Measurements from ENCODE around the gene C6orf52.

C6orf52 gene

DNA sequence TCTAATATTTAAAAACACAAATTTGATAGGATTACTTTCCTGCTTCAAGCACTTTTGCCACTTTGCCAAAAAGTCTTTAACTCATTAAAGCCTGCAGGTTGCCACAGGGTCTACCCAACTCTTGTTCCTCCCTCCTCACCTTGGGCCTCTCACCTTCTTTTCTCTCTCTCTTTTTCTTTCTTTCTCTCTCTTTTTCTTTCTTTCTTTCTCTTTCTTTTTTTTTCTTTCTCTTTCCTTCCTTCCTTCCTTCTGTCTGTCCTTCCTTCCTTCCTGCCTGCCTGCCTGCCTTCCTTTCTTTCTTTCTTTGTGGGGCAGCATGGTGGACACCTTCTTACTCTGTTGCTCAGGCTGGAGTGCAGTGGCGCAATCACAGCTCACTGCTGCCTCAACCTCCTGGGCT, 50.2 kb downstream of the C6orf52 start:
- no peak for ATAC-seq

- no peak for ATAC-seq
These were observed 51.2 kb downstream of the C6orf52 start for GRCh38 chr6:10643201-10643651.

DNA sequence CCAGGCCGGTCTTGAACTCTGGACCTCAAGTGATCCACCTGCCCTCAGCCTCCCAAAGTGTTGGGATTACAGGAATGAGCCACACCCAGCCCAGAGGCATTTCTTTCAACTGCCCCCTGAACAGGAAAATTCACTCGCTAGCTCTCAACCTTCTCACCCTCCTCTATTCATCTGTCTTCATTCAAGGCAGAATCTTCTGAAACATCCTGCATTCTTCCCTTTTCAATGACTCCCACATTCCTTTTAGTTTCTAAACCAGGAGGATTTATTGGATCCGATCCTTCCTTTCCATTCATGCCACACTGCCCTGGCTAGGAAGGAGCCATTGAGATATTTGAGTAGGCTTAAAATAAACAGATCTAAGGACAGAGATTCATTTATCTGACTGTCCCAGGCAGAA, 52.9 kb downstream of the C6orf52 start:
- no peak for ATAC-seq

- ATAC-seq = no peak
These were observed 54.0 kb downstream of the C6orf52 start for GRCh38 chr6:10640412-10640811.

DNA sequence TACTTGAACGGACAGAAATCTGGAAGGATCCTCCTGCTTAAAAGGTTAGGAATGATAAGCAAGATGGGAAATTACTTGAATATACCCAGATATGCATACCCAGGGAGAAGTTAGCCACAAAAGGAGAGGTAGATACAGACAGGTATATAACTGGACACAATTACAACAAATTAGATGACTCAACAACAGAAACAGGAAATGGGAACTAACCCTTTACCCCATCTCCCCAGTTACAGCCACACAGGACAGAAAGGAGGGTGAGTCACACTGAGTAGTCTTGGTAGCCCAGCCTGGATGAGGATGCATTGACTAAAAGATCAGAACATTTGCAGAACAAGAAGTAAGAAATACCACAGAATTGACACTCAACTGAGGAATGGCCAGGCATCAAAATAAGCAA, 61.2 kb downstream of the C6orf52 start:
- peak; percentile 46 to 51 for ATAC-seq

GRCh38 chr6:10630178-10630577, 64.2 kb downstream of the C6orf52 start:
- ATAC-seq = no peak

DNA sequence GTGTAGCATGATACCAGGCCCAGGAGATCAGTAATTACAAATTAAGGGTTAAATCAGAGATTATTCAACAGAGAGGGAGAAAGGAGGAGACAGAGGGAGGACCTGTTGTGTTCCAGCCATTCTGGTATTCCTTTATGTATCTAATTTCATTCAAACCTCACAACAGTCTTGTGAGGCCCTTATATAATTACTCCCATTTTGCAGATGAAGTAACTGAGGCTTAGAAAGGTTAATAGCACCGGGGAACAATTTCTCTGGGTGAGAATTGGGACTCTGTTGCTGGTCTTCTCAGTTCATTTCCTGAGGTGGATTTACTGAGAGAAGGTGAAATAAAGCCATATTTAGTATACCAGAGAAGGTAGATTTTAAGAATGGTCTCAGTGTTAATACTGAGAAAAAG, 66.6 kb downstream of the C6orf52 start:
- ATAC-seq = no peak

- no peak for ATAC-seq
These were observed 68.2 kb downstream of the C6orf52 start for GRCh38 chr6:10626154-10626741.

DNA sequence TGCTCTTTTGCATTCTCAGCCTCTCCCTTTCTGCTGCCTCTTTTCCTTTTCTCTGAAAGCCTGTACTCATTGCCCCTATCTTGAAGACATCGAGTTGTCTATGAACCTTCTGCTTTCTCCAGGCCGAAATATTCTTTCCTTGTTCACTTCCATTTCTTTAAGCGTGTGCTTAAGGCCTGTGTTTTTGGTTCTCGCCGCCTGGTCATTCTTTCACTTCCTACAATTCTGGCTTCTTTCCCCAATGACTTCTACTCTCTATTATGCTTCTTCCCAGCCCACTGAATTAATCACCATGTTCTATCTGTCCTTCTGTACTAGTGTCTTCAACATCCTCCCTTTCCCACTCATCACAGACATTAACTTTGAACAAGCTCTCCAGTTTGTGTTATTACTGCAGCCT, 69.6 kb downstream of the C6orf52 start:
- no peak for ATAC-seq

DNA sequence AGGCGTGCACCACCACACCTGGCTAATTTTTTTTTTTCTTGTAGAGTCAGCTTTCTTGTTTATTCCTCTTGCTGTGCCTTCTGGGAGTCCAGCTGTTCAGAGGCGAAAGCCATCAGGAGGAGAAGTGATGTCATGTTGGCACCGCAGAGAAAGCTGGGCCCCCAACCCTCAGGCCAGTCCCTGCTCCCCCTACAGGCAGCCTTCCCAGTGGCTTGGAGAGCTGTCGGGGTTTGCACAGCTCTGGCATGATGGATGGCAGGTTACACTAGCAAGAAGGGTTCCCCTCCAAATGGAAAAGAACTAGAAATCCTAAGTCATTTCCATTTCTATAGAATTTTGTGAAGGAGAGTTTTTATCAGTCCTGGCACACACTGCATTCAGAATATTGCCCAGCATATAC, 72.6 kb downstream of the C6orf52 start:
- ATAC-seq = no peak
